Glutamatergic neuron (in vitro differentiated cells): ENCODE measurements around the gene TMCC1. TPM values are rescaled to one million over a fixed set of nuclear protein-coding genes. Genes with fewer than 3 reads are reported as not detected.

Source experiments
- DNase-seq: peaks from one replicate; pipeline ENCODE4 v3.0.0; 2022
- H3K27ac Mint-ChIP-seq: one replicate; pipeline ENCODE4 v1.8.0; 2020; ENCODE audit warnings: mild to moderate bottlenecking, mixed read lengths, inconsistent platforms; ENCODE audit not compliant: unreplicated experiment
- H3K27me3 Mint-ChIP-seq: one replicate; pipeline ENCODE4 v1.8.0; 2020; ENCODE audit warnings: mild to moderate bottlenecking, moderate library complexity, mixed read lengths, inconsistent platforms; ENCODE audit not compliant: unreplicated experiment
- H3K36me3 Mint-ChIP-seq: one replicate; pipeline ENCODE4 v1.8.0; 2020; ENCODE audit warnings: mild to moderate bottlenecking, mixed read lengths, inconsistent platforms; ENCODE audit not compliant: unreplicated experiment
- H3K4me1 Mint-ChIP-seq: one replicate; pipeline ENCODE4 v1.8.0; 2020; ENCODE audit warnings: mild to moderate bottlenecking, low read depth, mixed read lengths, inconsistent platforms; ENCODE audit not compliant: unreplicated experiment
- H3K4me3 Mint-ChIP-seq: one replicate; pipeline ENCODE4 v1.8.0; 2020; ENCODE audit warnings: mild to moderate bottlenecking, mixed read lengths, inconsistent platforms; ENCODE audit not compliant: unreplicated experiment
- H3K9me3 Mint-ChIP-seq: one replicate; pipeline ENCODE4 v1.8.0; 2020; ENCODE audit warnings: mild to moderate bottlenecking, moderate library complexity, mixed read lengths, inconsistent platforms; ENCODE audit not compliant: unreplicated experiment
- CTCF ChIP-seq: fragments of 200-600 bp; sonication (generic); IDR thresholded peaks from one replicate; pipeline ENCODE4 v1.5.0; 2021; ENCODE audit not compliant: partially characterized antibody, unreplicated experiment
- total RNA-seq: library from RNA; stranded (reverse); fragmentation: NEBNext Ultra II Directional; extraction: Animal tissue kit (Norgen Biotek cat#: 25700); gene quantifications from one replicate; pipeline ENCODE4 v1.2.1, GENCODE V29; 2021; ENCODE audit not compliant: unreplicated experiment

The TMCC1 gene
- total RNA-seq, 1 donor from 2014 or later, result 42.2 TPM

GRCh38 chr3:129616291-129616690, 277.2 kb downstream of the TMCC1 start:
- H3K9me3 Mint-ChIP-seq, result peaks cover 3% of the 10 kb centered on the region
- H3K36me3 Mint-ChIP-seq, result no peaks in the 10 kb centered on the region
- peaks cover 3% of the 10 kb centered on the region for H3K27me3 Mint-ChIP-seq
- H3K4me1 Mint-ChIP-seq, result peaks cover 5% of the 10 kb centered on the region
- DNase-seq, result no peak
- no peak overlapping the region for H3K4me3 Mint-ChIP-seq
- no peak overlapping the region for H3K27ac Mint-ChIP-seq
- TF ChIP-seq CTCF, result no peak

- Mint-ChIP-seq H3K27me3 (peaks cover 5% of the 10 kb centered on the region), H3K27ac (no peak overlapping the region), H3K36me3 (no peaks in the 10 kb centered on the region), H3K4me1 (peaks cover 4% of the 10 kb centered on the region), H3K9me3 (peaks cover 3% of the 10 kb centered on the region), H3K4me3 (no peak overlapping the region)
- no peak for DNase-seq
- no peak for TF ChIP-seq CTCF
Observed at GRCh38 chr3:129615751-129616281, 277.7 kb downstream of the TMCC1 start.

- Mint-ChIP-seq H3K9me3 (peaks cover 3% of the 10 kb centered on the region), H3K27ac (no peak overlapping the region), H3K4me3 (no peak overlapping the region), H3K27me3 (peaks cover 5% of the 10 kb centered on the region), H3K36me3 (no peaks in the 10 kb centered on the region), H3K4me1 (peaks cover 4% of the 10 kb centered on the region)
- DNase-seq, result no peak
- TF ChIP-seq CTCF, result no peak
Observed at GRCh38 chr3:129614927-129615363, 278.6 kb downstream of the TMCC1 start.

- DNase-seq, result no peak
- TF ChIP-seq CTCF, result no peak
- Mint-ChIP-seq H3K36me3 (no peaks in the 10 kb centered on the region), H3K27me3 (peaks cover 5% of the 10 kb centered on the region), H3K27ac (no peak overlapping the region), H3K4me3 (no peak overlapping the region), H3K4me1 (peaks cover 4% of the 10 kb centered on the region), H3K9me3 (peaks cover 3% of the 10 kb centered on the region)
Observed at GRCh38 chr3:129614435-129614834, 279.1 kb downstream of the TMCC1 start.

GRCh38 chr3:129613367-129613740, 280.2 kb downstream of the TMCC1 start:
- H3K27ac Mint-ChIP-seq, result no peak overlapping the region
- H3K36me3 Mint-ChIP-seq, result no peaks in the 10 kb centered on the region
- peaks cover 5% of the 10 kb centered on the region for H3K9me3 Mint-ChIP-seq
- no peaks in the 10 kb centered on the region for H3K4me1 Mint-ChIP-seq
- H3K4me3 Mint-ChIP-seq, result no peak overlapping the region
- no peak for TF ChIP-seq CTCF
- H3K27me3 Mint-ChIP-seq, result peaks cover 6% of the 10 kb centered on the region
- DNase-seq, result no peak
